Adrenal gland (tissue), 12 donors: ENCODE measurements around the gene GALNT9. TPM values are rescaled to one million over a fixed set of nuclear protein-coding genes. Genes with fewer than 3 reads are reported as not detected.
"Not testable (repeated sequence)": the region's sequence is repeated elsewhere in the genome, so short reads cannot be mapped to it uniquely, and the experiment has no call there.

ENCODE experiments used
- DNase-seq, 7 donors: peaks; one replicate each; pipeline ENCODE4 v3.0.0-alpha.2; 2019 to 2020
- H3K27ac ChIP-seq, 5 donors: fragments of 200-600 bp; sonication (generic) in 4 of 5; 1 replicate in 3 of 5; 2 replicates in 2 of 5; pipeline versions ENCODE4 v1.5.1 to v1.8.0; 2016 to 2020; ENCODE audit warnings: mild to moderate bottlenecking in 1 of 5
- H3K27me3 ChIP-seq: fragments of 200-600 bp; 2 replicates; pipeline ENCODE4 v1.8.0; 2021
- H3K36me3 ChIP-seq, 2 donors: fragments of 200-600 bp; replicated peaks in 1 of 2; 1 replicate in 1 of 2; 2 replicates in 1 of 2; pipeline versions ENCODE4 v1.5.1 to v1.8.0; 2018 to 2022
- H3K4me1 ChIP-seq, 2 donors: fragments of 200-600 bp; replicated peaks in 1 of 2; 1 replicate in 1 of 2; 2 replicates in 1 of 2; pipeline versions ENCODE4 v1.5.1 to v1.8.0; 2018 to 2021
- H3K4me3 ChIP-seq, 4 donors: fragments of 200-600 bp; sonication (generic) in 3 of 4; one replicate each; pipeline ENCODE4 v1.5.1; 2016 to 2018
- H3K9me3 ChIP-seq, 3 donors: fragments of 200-600 bp; sonication (generic) in 1 of 3; replicated peaks in 1 of 3; 1 replicate in 2 of 3; 2 replicates in 1 of 3; pipeline versions ENCODE4 v1.5.1 to v1.8.0; 2016 to 2021
- CTCF ChIP-seq, 6 experiments: fragments of 450-650 bp in 4 of 6; fragments of 200-600 bp in 2 of 6; sonication (generic) in 1 of 6; IDR thresholded peaks; 1 replicate in 5 of 6; 2 replicates in 1 of 6; pipeline versions ENCODE4 v1.5.1 to v1.8.0; 2016 to 2021; ENCODE audit warnings: antibody characterized with exemption in 6 of 6, mild to moderate bottlenecking in 2 of 6, moderate library complexity in 1 of 6
- POLR2A ChIP-seq, 2 donors: fragments of 450-650 bp; IDR thresholded peaks; one replicate each; pipeline ENCODE4 v1.6.1; 2017; ENCODE audit warnings: antibody characterized with exemption in 2 of 2, mild to moderate bottlenecking in 2 of 2, moderate library complexity in 1 of 2
- WGBS, 4 donors: extraction: QIAGEN DNeasy Blood & Tissue Kit in 2 of 4; methylation state at CpG; one replicate each; pipeline versions ENCODE4 v1.1.5 to v1.1.7; 2013 to 2017; 5-methylcytosine and 5-hydroxymethylcytosine counted together
- intact Hi-C, 2 donors: fragments of 100-400 bp; cut with DNase I; formaldehyde crosslinking; loops; one replicate each; pipeline versions ENCODE4 v1.14.1 to v1.15.0; 2022 to 2023
- polyA plus RNA-seq, 3 donors: library from polyadenylated mRNA; stranded (reverse); fragments of 200-250 nt in 2 of 3; fragments of 350-450 nt in 1 of 3; fragmentation: Illumina TruSeq in 1 of 3; extraction: RNeasy Lipid Tissue Mini Kit (QIAGEN cat#74804) in 1 of 3; gene quantifications; one replicate each; pipeline ENCODE4 v1.2.3, GENCODE V29; 2013 to 2014
- total RNA-seq, 9 donors: library from RNA; depleted of rRNA in 4 of 9; stranded (reverse); fragments of >200 nt in 4 of 9; fragments of 120-200 nt in 1 of 9; fragmentation: NEBNext Ultra II Directional in 1 of 9; extraction: Animal tissue kit (Norgen Biotek cat#: 25700) in 1 of 9; gene quantifications; one replicate each; pipeline versions ENCODE4 v1.1.0 to v1.2.4, GENCODE V29; 2013 to 2023
- donor health status: healthy with polysubstance abuse.
- donor health status: Bipolar disorder and iron deficiency.
- donor health status: DM: yes; HTN: yes; CAD: no.
- donor health status: DM: no; HTN: no; CAD: no.
- donor health status: DM: no; HTN: no; CAD: no.
- donor health status: DM: yes; HTN: yes; CAD: no.

Gene GALNT9
- total and polyA plus RNA-seq, 12 donors = 0.44 to 7.8 (median 1.2) TPM; not detected in 1

- no peaks in the 10 kb centered on the region for H3K4me1 ChIP-seq
- no peak overlapping the region for H3K4me3 ChIP-seq
- intact Hi-C loops = no loop called here
- H3K9me3 ChIP-seq = no peaks in the 10 kb centered on the region
- peaks cover 15% of the 10 kb centered on the region for H3K27me3 ChIP-seq
- DNase-seq = no peak
- TF ChIP-seq POLR2A (IDR thresholded peaks at IDR 0.05) (no peak), CTCF (IDR thresholded peaks at IDR 0.05) (no peak)
- no peak overlapping the region for H3K27ac ChIP-seq
- 80 to 84% (median 83%) methylated on average over 13 to 18 of the region's 18 CpGs for WGBS, 4 donors
- H3K36me3 ChIP-seq = no peaks in the 10 kb centered on the region
Observed at GRCh38 chr12:132266802-132267201, 62.6 kb downstream of the GALNT9 start.

- Histone ChIP-seq H3K9me3 (no peaks in the 10 kb centered on the region), H3K4me3 (no peak overlapping the region), H3K36me3 (no peaks in the 10 kb centered on the region), H3K27me3 (peaks cover 15% of the 10 kb centered on the region), H3K27ac (no peak overlapping the region), H3K4me1 (no peaks in the 10 kb centered on the region)
- no peak for DNase-seq
- TF ChIP-seq CTCF (IDR thresholded peaks at IDR 0.05) (no peak), POLR2A (IDR thresholded peaks at IDR 0.05) (no peak)
- intact Hi-C loops = no loop called here
- 79 to 96% (median 83%) methylated on average over 7 to 9 of the region's 9 CpGs for WGBS, 4 donors
Observed at GRCh38 chr12:132266370-132266769, 63.0 kb downstream of the GALNT9 start.

- 89 to 94% (median 93%) methylated on average over 27 of the region's 27 CpGs for WGBS, 4 donors
- intact Hi-C loops, H3K4me3 ChIP-seq, H3K4me1 ChIP-seq, H3K9me3 ChIP-seq, H3K27ac ChIP-seq, DNase-seq, H3K36me3 ChIP-seq: not testable (repeated sequence)
- H3K27me3 ChIP-seq = peaks cover 15% of the 10 kb centered on the region
Observed at GRCh38 chr12:132265822-132266221, 63.6 kb downstream of the GALNT9 start.

GRCh38 chr12:132265056-132265800, 64.2 kb downstream of the GALNT9 start:
- intact Hi-C loops = no loop called here
- peaks cover 15% of the 10 kb centered on the region for H3K27me3 ChIP-seq
- WGBS, 4 donors = 85 to 88% (median 87%) methylated on average over 19 to 25 of the region's 25 CpGs

More at GRCh38 chr12:132265056-132265800, 64.2 kb downstream of the GALNT9 start:
- Histone ChIP-seq H3K9me3 (no peaks in the 10 kb centered on the region), H3K4me1 (no peaks in the 10 kb centered on the region), H3K36me3 (no peaks in the 10 kb centered on the region), H3K27ac (no peak overlapping the region), H3K4me3 (no peak overlapping the region)
- TF ChIP-seq POLR2A (IDR thresholded peaks at IDR 0.05) (no peak), CTCF (IDR thresholded peaks at IDR 0.05) (no peak)
- DNase-seq = no peak
